ENCODE results near the gene BFSP2.

Gene BFSP2

GRCh38 chr3:133424937-133425869 lies 25.3 kb downstream of the BFSP2 start:
- no peak for FAIRE-seq

- no peak for FAIRE-seq
Observed at GRCh38 chr3:133425898-133426297, 26.0 kb downstream of the BFSP2 start.

GRCh38 chr3:133426721-133427120 lies 26.9 kb downstream of the BFSP2 start:
- FAIRE-seq = no peak

- FAIRE-seq = no peak
Observed at GRCh38 chr3:133428552-133428951, 28.7 kb downstream of the BFSP2 start.

GRCh38 chr3:133429063-133429462 lies 29.2 kb downstream of the BFSP2 start:
- no peak for FAIRE-seq

GRCh38 chr3:133439563-133439962 lies 39.7 kb downstream of the BFSP2 start:
- FAIRE-seq = no peak

GRCh38 chr3:133440652-133441051 lies 40.8 kb downstream of the BFSP2 start:
- FAIRE-seq = no peak

- FAIRE-seq = no peak
Observed at GRCh38 chr3:133441867-133442270, 42.0 kb downstream of the BFSP2 start.

GRCh38 chr3:133442518-133442917 lies 42.7 kb downstream of the BFSP2 start:
- FAIRE-seq = no peak

- FAIRE-seq = peak; percentile 95
Observed at GRCh38 chr3:133443649-133444422, 44.0 kb downstream of the BFSP2 start.

- no peak for FAIRE-seq
Observed at GRCh38 chr3:133444423-133444774, 44.5 kb downstream of the BFSP2 start.

- FAIRE-seq = no peak
Observed at GRCh38 chr3:133445108-133445507, 45.3 kb downstream of the BFSP2 start.

- no peak for FAIRE-seq
Observed at GRCh38 chr3:133447750-133448477, 48.1 kb downstream of the BFSP2 start.

- no peak for FAIRE-seq
Observed at GRCh38 chr3:133448478-133449122, 48.7 kb downstream of the BFSP2 start.

- FAIRE-seq = no peak
Observed at GRCh38 chr3:133451309-133451708, 51.5 kb downstream of the BFSP2 start.

GRCh38 chr3:133452641-133453319 lies 52.9 kb downstream of the BFSP2 start:
- no peak for FAIRE-seq

GRCh38 chr3:133453383-133453782 lies 53.5 kb downstream of the BFSP2 start:
- no peak for FAIRE-seq

- FAIRE-seq = no peak
Observed at GRCh38 chr3:133455281-133455680, 55.4 kb downstream of the BFSP2 start.

- FAIRE-seq = no peak
Observed at GRCh38 chr3:133455960-133456359, 56.1 kb downstream of the BFSP2 start.

- no peak for FAIRE-seq
Observed at GRCh38 chr3:133457025-133457424, 57.2 kb downstream of the BFSP2 start.

GRCh38 chr3:133457465-133458067 lies 57.7 kb downstream of the BFSP2 start:
- no peak for FAIRE-seq

GRCh38 chr3:133459400-133459799 lies 59.5 kb downstream of the BFSP2 start:
- FAIRE-seq = no peak
